SKM-1 (cell line): Measurements from ENCODE around the gene ARPC1A.
"Not testable (repeated sequence)": the region's sequence is repeated elsewhere in the genome, so short reads cannot be mapped to it uniquely, and the experiment has no call there.

Experiments
- DNase-seq: peaks from one replicate; lab custom pipeline; 2025; ENCODE audit not compliant: unreplicated experiment; lab: John Stamatoyannopoulos, UW

Gene ARPC1A

DNA sequence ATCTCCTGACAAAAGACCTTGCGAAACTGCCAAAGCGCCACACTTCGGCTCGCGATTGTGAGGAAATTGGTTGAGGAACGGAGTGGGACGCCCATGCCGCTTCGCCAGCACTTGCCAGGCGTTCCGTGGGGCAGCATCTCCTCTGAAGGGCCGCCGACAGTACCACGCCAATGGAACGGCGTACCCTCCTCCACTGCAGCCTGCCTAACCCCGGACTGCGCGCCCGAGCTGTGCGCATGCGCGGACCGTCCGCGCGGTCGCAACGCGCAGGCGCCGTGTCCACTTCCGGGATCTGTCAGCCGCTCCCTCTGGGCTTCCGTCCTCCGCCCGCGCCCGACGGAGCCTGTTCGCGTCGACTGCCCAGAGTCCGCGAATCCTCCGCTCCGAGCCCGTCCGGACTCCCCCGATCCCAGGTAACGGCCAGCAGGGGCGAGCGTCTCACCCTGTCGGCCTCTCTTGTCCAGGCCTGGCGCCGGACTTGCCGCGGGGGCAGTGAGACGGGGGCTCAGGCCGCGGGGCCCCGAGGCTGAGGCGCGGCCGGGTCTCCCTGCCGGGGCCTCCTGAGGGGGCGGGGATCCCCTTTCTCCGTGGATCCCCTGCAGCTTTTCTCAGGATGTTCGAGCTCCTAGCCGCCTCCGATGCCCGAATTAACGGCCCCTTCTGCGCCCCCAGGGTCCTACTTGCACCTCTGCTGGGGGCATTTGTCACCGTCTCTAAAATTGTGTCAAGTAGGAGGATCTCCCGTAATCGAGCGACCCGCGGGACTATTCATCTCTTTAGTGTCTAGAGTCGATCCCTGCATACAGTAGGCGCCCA lies at the start of gene ARPC1A:
ARPC1A (plus strand) TSS at position 307 of the 816 bp plus-strand sequence. CDS start 7,456 bp downstream, outside the sequence.
- peak; percentile 85 for DNase-seq

DNA sequence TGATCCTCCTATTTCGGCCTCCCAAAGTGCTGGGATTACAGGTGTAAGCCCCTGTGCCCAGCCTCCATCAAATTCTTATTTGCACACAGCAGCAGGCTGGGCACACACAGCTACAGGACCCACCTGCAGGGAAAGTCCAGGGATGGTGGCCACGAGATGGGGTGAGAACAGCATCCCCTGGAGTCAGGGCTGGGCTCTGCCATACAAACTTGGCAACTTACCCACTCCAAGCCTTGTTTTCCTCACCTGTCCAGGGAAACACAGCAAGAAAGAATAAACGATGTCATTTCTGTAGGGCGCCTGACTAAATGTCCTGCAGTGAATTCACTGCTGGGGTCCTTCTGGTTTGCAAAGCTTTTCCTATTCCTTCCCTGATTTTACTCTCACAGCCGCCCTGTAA lies 47.5 kb upstream of the ARPC1A start:
- DNase-seq = no peak

DNA sequence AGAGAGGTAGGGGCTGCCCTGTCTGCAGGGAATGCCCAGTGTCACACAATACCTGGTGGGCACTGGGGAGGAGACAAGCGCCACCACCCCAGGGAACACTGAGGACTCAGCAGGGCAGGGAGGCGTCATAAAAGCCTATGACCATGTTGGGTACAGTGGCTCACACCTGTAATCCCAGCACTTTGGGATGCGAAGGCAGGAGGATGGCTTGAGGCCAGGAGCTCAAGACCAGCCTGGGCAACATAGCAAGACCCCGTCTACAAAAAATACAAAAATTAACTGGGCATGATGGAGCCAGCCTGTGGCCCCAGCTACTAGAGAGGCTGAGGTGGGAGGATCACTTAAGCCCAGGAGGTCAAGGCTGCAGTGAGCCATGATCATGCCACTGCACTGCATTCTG lies 41.5 kb upstream of the ARPC1A start:
- DNase-seq = not testable (repeated sequence)

DNA sequence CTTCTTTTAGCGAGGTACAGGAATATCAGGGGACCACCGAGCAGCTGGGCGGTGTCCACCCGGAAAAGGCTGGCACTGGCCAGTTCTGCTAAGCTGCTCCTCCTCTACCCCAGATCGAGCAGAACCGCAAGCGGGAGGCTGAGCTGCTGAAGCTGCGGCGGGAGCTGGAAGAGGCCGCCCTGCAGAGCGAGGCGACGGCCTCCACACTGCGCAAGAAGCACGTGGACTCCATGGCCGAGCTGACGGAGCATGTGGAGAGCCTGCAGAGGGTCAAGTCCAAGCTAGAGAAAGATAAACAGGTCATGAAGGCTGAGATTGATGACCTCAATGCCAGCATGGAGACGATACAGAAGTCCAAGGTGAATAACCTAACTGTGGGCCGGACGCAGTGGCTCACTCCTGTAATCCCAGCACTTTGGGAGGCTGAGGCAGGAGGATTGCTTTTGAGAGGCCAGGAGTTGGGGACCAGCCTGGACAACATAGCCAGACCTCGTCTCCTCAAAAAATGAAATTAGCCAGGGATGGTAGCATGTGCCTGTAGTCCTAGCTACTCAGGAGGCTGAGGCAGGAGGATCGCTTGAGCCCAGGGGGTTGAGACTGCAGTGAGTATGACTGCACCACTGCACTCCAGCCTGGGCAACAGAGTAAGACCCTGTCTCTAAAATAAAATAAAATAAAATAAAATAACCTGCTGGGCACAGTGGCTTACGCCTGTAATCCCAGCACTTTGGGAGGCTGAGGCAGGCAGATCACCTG lies 37.7 kb upstream of the ARPC1A start:
- DNase-seq = no peak

DNA sequence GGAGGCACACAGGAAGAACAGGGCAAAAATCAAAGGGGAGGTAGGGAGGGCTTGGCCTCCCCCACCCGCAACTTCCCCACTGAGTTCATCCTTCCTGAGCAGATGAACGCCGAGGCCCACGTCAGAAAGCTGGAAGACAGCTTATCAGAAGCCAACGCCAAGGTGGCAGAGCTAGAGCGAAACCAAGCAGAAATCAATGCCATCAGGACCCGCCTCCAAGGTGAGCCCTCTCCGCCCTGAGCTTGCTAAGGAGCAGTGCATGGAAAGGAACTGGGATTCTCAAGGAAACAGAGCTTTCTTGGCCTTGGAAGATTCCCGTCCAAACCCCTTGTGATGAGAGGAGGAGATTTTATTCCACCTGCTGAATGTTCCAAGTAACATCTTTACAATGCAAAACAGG lies 36.5 kb upstream of the ARPC1A start:
- no peak for DNase-seq

DNA sequence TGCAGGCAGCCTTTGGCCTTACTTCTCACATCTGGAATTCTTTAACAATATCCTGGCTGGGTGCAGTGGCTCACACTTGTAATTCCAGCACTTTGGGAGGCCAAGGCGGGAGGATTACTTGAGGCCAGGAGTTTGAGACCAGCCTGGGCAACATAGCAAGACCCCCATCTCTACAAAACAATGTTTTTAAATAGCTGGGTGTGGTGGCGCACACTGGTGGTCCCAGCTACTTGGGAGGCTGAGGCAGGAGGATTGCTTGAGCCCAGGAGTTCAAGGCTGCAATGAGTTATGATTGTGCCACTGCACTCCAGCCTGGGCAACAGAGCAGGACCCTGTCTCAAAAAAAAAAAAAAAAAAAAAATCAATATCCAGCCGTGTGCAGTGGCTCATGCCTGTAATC lies 35.5 kb upstream of the ARPC1A start:
- DNase-seq = not testable (repeated sequence)

DNA sequence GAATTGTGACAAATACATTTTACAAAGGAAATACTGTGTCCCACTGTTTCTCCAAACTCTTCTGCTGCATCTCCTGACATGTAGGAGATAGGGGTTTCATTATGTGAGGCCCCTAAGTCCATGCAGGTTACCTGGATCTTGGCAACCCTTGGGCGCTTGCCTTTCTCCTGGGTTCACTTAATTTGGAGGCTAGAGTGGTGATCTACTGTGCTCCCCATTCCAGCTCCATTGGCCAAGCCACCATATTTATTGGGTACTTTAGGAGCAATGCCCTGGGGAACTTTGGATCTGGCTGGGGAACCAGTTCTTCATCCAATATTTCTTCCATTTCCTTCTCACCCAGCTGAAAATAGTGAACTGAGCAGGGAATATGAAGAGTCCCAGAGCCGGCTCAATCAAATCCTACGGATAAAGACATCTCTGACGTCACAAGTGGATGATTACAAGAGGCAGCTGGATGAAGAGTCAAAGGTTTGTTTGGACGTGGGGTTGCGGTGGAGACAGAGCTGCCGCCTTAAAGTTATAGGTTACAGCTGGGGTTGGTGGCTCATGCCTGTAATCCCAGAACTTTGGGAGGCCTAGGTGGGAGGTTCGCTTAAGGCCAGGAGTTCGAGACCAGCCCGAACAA lies 34.6 kb upstream of the ARPC1A start:
- DNase-seq = no peak

DNA sequence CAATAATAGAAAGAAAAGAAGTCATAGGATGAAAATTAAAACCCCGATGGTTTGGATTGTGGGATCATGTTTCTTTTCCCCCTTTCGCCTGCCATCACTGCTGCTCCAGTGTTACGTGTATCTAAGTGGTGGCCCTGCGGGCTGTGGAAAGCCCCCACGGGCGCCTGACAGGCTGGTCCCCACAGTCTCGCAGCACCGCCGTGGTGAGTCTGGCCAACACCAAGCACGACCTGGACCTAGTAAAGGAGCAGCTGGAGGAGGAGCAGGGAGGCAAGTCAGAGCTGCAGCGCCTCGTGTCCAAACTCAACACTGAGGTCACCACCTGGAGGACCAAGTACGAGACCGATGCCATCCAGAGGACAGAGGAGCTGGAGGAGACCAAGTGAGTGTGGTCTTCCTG lies 33.6 kb upstream of the ARPC1A start:
- no peak for DNase-seq

DNA sequence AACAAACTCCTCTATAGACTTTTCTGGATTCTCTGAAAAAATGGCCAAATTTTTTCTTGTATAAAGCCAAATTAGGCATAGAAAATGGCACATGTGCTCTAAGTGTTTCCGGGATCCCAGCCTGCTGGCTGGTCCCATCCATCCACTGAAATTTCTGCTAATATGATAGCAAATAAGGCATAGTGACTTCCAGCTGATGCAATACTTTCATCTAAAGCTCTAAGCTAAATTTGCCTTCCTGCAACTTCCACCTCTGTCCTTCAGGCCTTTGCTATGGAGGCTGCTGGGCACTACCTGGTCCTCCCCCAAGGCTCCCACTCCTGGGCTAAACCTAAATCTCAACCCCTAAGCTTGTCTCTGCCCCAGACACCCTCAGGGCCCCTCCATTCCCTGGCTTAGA lies 32.5 kb upstream of the ARPC1A start:
- DNase-seq = no peak

DNA sequence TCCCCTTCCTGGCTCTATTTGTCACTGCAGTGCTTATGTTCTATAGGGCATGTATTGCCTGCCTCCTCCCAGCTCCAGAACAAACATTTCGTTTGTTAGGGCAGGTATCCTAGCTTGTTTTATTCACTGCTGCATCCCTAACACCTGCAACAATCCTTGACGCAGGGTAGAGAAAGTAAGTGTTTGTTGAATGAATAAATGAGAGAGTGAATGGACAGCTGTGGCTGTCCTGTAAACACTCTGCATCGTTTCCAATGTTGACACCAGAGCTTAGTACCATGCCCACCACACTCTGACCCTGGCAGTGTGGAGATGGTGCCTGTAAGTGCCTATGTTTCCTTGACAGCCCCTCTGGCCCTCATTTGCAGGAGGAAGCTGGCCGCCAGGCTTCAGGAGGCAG lies 32.0 kb upstream of the ARPC1A start:
- DNase-seq = no peak

DNA sequence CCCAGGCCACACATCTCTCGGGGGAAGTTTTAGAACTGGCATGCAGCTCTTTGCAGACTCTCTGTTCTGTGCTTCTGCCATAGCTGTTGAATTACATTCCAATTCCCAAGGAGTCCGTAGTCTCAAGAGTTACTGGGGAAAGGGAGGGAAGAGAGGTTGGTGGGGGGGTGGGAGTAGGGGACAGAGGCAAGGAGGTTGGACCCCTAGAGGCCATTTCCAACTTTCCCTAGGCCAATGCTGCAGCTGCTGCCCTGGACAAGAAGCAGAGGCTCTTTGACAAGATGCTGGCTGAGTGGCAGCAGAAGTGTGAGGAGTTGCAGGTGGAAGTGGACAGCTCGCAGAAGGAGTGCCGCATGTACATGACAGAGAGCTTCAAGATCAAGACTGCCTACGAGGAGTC lies 29.2 kb upstream of the ARPC1A start:
- no peak for DNase-seq

DNA sequence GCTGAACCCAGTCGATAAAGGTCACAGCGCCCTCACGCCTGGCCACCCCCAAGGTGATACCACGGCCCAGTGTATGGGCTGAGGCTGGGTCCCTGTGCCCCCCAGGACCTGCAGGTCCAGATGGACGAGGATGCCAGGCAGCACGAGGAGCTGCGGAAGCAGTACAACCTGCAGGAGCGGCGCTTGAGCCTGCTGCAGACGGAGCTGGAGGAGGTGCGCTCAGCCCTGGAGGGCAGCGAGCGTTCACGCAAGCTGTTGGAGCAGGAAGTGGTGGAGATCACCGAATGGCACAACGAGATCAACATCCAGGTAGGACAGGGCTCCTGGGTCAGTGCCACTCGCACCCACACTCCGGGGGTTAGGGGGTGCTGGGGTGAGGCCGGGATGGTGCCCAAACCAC lies 24.2 kb upstream of the ARPC1A start:
- no peak for DNase-seq

DNA sequence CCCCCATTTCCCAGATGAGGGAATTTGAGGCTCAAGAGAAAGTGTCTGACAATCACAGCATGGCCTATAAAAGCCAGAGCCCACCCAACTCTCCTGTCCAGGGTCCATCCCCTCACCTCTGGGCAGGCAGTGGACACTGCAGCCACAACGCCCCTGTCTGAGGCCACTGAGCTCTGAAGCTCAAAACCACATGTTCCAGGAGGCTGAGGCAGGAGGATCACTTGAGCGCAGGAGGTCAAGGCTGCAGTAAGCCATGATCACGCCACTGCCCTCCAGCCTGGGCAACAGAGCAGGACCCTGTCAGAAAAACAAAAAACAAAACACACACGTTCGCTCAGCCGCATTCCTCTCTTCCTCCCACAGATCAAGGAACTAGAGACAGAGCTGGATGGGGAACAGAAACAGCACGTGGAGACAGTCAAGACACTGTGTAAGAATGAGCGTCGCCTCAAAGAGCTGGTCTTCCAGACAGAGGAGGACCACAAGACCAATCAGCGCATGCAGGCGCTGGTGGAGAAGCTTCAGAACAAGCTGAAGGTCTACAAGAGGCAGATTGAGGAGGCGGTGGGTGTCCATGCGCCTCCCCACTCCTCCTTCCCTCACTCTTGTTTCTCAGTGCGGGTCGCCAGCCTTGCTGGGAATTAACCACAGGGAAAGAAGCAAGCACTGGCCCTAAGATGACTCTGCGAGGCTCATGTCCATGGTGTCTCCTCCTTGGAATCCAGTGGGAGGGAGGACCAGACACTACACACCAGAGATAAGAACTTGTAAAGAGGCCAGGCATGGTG lies 20.0 kb upstream of the ARPC1A start:
- no peak for DNase-seq

DNA sequence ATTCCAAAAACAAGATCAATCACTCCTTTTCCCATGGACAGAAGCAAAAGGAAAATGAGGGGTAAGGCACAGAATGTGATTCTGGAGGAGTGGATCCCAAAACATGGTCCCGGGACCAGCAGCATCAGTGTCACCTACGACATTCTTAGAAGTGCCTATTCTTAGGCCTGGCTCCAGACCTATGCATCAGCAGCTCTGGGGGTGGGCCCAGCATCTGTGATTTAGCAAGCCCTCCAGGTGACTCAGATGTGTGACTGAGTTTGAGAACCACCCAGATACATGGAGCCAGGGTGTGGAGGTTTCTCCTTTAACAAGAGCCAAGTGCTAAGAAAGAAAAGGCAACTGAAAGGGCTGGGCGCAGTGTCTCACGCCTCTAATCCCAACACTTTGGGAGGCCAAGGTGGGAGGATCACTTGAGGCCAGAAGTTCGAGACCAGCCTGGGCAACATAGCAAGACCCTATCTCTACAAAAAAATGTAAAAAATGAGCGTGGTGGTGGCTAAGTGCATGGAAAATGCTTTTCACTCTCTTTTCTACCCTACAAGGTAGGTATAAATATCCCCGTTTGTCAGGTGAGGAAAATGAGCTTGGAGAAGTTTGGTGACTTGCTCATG lies 17.1 kb upstream of the ARPC1A start:
- no peak for DNase-seq

DNA sequence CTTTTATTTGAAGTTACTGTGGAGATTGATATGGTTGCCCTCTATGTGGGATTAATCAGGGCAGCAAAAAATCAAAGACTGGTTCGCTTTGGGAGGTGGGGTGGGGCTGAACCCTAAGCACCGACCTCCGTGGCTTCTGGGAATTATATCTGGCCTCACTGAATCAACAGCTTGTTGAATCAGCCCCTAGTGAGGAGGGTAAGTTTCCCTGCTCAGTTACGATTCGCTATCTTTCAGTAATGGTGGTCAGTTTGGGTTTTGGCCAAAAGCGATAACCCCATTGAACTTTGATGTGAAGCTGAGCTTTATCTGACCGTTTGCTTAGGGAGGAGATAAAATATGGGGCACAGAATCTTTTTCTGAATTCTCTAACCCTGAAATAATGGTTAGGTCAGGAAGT lies 16.6 kb upstream of the ARPC1A start:
- DNase-seq = no peak

DNA sequence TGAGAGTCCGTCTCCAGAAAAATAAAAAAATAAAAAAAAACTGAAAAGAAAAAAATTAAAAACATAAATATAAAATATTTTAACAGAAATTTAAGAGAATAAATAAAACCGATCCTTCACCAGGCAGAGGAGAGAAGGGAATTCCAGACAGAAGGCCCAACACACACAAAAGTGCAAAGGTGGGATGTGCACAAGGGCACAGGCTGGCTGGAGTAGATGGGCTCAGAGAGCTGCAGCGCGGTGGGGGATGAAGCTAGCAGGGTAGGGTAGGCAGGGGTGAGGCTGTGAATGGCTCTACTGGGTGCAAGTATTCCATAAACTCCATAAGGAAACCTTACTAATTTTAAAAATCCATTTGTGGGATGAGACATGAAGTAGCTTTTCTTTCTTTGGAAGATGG lies 15.7 kb upstream of the ARPC1A start:
- no peak for DNase-seq

DNA sequence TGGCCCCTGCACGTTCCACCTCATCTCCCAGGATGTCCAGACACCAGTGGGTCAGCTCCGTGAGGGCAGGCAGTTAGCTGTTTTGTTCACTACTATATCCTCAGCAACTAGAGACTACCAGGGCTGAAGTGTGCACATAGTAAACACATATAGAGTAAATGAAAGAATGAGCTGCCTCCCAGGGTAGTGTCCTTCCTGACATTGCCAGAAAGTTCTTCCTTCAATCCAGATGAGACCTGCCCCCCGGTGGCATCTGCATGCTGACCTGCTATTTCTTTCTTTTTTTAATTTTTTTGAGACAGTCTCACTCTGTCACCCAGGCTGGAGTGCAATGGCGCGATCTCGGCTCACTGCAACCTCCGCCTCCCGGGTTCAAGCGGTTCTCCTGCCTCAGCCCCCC lies 14.0 kb upstream of the ARPC1A start:
- DNase-seq = no peak

DNA sequence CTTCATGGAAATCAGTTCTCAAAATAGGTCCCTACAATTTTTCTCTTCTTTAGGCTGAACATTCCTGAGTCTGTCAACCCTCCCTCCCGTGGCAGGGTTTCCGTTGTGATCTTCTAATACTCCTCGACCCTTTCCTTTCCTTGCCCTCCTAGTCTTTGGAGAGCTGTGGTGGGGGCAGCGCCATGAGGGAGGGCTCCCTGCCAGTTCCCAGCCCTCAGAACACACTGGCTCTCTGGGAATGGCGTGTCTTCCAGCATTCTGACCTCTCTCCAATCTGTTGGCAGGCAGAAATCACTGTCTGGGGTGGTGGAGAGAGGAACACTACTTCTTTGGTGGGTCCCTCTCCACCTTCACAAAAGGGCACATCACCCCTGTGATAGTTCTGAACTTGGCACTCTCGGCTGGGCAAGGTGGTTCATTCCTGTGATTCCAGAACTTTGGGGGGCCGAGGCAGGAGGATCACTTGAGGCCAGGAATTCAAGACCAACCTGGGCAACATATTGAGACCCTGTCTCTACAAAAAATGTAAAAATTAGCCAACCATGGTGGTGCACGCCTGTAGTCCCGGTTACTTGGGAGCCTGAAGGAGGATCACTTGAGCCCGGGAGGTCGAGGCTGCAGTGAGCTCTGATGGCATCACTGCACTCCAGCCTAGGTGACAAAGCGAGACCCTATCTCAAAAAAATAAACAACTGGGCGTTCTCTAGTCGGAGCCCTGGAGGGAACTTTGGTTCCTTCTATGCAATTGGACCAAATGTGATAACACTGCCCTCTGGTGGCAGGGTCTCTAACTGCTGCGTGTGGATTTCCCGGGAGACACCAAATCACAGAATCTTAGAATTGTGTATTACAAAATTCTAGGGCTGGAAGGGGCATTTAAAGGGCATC lies 13.1 kb upstream of the ARPC1A start:
- DNase-seq = peak; percentile 46

DNA sequence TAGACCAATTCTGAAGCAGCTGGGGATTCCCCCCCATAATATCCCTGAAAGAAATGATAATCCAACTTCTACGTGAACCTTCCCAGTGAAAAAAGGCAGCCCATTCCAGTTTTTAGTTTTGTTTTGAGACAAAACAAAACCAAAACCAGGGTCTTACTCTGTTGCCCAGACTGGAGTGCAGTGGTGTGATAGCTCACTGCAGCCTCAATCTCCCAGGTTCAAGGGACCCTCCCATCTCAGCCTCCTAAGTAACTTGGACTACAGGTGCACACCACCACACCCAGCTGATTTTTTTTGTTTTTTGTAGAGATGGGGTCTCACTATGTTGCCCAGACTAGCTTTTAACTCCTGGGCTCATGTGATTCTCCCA lies 12.5 kb upstream of the ARPC1A start:
- DNase-seq = no peak

DNA sequence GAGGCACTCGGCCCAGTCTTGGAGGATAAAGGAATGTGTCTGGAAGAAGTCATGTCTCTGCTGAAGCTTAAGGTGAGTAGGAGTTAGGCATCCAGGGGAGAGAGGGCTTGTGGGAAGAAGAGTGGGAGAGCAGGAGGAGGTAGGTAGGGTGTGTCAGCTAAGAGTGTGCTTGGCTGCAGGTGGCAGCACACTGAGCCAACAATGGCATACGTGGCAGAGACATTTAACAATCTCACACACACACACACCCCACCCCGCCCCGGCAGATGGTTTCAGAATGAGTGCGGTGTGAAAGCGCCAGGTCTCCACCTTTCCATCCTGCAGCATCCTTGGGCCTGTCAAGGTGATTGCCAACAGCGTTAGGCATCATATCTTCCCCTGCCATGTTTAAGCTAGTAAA lies 11.2 kb upstream of the ARPC1A start:
- no peak for DNase-seq
